GM19395 (cell line): ENCODE data around the gene ACTR3.

Source experiments
- ATAC-seq: cut with Tn5 transposase; IDR thresholded peaks from one replicate; pipeline ENCODE4 v1.9.1; 2021; ENCODE audit warnings: mild to moderate bottlenecking, moderate library complexity; ENCODE audit not compliant: unreplicated experiment

The ACTR3 gene

DNA sequence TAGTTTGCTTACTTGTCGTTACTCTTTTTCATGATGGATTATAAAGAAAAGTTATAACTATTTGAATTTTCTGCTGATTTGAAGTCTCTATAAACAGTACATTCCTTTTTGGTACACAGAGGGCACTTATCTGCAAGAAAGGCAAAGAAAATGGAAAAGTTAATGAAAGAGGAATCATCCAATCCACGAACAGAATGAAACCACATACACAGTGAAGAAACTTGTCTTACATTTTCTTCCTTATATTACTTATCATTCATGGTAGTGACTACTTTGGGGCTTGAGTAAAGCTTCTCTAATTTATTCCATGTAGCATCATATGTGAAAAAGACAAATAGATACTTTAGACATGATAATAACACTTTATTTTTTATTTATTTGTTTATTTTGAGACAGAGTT lies 14.8 kb upstream of the ACTR3 start:
- no peak for ATAC-seq

DNA sequence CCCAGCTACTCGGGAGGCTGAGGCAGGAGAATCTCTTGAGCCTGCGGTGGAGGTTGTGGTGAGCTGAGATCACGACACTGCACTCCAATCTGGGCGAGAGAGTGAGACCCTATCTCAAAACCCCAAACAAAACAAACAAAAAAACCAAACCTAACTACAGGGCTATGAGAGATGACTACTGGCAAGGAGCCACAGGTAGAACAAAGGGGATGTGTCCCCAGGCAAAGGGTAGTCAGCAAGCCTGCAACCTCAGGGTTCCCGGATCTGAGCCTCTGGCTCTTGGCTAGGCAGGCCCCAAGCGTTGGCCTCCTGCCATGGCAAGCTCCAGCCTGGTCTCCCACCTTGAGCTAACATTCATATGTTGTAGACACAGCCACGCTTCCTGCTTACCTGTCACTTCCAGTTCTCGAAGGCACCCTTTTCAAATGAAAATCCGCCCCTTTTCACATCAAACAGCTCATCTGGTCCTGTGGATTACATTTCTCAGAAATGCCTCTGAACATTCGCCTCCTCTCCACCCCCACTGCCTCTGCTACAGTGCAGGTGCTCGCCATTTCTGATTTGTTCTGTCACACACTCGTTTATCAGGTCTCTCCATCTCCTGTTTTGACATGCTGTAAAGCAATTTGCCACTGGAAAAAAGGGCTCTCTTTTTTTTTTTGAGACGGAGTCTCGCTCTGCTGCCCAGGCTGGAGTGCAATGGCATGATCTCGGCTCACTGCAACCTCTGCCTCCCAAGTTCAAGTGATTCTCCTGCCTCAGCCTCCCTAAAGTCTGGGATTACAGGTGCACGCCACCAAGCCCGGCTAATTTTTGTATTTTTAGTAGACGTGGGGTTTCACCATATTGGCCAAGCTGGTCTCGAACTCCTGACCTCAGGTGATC lies 13.1 kb upstream of the ACTR3 start:
- ATAC-seq: no peak

DNA sequence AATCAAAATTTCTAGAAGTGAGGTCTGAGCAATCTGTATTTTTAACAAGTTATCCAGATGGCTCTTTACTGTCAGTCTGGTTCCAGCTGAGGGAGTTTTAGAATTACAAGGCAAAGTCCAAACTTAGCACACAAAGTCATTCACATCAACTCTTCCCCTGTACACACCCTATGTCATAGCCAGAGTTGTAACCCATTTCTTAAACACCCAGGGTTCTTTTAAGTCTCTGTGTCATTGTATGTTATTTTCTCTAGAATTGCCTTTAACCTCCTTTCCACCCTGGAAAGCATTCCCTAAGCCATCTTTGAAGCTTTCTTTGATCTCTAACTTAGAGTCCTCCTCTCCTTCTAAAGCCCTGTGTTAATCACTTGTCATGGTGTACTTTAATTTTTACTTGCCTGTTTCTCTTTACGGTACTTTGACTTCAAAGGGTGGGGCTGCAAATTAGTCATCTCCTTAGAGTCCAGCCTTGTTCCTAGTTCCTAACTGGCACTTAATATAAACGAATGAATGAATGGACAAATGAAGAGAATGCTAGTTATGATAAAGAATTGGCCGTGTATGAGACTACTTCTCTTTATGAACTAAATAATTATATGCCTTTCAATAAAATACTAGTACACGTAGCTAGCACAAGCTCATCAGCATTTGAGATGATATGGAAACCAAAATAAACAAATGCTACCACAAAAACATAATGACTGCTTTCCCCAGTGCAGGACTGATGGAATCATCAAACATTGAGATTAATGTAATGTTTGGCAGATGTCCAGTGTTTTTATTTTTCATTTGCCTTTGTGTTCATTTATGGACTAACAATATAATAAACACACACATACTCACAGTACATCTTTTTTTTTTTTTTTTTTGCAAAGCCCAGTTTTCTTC lies 11.9 kb upstream of the ACTR3 start:
- no peak for ATAC-seq

DNA sequence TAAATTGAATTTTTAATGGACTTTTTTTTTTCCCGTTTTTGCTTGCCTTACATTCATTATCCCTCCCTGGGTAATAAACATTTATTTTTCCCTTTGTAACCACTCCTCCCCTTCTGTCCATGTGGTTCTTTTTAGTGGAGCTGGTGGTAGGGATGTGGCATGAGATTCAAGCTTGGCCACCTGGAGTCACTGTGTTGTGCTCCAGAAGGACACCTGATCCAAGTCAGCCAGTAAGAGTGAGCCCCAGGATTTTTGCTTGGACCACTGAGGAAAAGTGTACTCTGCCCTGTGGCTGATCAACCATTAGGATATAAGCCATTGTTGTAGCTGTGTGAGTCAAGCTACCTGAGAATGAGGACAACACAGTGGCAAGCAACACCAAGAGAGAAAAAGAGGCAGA lies 11.1 kb upstream of the ACTR3 start:
- ATAC-seq: no peak

DNA sequence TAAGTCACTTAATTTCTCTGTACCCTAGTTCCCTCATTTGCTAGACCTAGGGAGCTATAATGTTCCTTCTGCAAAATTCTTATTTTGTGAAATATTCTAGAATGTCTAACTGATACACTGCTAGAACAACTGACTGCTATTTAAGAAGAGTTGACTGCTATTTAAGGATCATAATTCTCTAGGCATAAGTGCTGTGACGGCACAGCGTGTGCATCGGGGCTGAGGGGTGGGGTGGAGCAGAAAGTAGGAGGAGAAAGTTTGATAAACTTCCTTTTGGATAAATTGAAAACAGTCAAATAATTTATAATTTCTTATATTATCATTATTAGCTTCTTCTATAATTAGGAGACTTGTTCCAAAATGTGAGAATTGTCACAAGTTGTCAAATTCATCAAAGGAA lies 10.4 kb upstream of the ACTR3 start:
- ATAC-seq: no peak

DNA sequence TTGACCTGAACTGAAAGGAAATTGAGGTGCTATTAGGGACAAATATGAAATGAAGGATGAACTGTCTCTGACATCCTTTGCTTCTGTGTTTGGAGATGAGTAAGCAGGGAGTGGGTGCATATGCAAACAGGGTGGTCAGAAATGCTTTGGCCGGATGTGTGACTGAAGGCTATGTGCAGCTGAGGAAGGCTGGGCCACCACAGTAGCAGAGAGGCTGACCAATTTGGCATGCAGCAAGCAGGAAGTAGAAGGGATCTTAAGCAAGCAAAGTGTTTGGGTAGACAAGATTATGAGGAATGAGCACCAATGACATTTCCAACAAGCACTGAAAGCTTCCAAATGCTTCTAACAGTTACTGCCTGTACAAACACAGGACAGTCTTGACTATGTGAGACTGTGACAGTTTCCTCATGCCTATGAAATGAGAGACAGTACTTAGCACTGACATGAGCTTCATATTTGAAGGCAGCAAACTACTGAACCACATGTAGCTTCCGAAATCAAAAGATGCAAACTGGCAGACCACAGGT lies 3.3 kb upstream of the ACTR3 start:
- ATAC-seq: peak; percentile 74

DNA sequence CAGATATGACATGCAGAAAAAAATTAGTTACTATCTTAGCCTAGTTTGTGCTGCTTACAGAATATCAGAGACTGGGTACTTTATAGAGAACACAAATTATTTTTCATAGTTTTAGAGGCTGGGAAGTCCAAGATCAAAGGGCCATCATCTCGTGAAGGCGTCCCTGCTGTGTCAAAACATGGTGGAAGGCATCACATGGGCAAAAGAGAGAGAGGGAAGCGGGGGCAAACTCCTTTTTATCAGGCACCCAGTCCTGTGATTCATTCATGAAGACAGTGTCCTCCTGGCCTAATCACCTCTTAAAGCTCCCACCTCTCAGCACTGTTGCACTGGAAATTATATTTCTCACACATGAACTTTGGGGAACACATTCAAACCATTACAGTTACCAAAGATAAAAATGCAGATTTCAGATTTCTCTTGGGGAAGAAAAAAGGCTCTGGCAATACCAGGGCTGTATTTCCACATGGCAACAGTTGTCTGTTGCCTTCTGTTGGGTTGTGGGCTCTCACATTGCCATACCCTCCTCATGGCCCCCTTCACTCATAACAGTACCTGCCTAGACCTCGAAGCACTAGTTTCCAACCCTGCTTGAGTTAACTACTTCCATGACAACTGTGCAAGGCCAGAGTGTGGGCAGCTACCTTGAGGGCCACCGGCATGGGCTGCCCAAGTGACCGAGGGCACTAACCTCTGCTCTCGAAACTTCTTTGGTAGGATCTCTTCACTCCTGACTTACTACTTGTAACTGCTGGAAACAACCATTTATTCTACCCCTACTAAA lies 2.7 kb upstream of the ACTR3 start:
- peak; percentile 0 for ATAC-seq

DNA sequence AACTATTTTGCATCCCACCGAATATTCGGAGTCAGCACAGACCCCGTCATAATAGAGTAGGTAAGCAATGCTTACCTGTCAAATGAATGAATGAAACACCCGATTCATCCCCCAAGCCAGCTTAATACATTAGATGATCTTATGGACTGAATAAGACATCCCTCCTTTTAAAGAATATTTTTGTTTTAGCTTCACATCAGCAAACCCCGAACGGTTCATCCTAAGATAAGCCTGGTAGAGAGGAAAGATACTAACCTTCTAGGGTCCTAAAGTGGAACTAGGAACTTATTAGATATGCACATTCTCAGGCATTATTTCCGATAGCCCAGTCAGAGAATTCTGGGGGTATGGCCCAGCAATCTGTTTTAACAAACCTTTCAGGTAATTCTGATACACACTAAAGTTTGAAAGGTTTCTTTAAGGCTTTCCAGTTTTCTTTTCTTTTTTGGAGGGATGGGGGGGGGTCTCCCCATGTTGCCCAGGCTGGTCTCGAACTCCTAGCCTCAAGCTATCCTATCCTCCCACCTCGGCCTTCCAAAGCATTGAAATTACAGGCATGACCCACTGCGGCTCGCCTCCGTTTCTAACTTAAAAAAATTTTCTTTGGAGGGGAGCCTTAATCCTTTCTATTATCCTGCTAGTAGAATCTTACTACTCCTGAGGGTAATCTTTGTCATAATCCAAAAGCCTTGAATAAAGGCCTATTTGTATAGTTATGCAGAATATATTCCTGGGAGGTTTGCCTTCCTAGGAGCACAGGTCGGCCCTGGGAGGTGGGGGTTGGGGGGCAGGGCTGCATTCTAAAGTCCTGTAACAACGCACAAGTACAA lies 1.0 kb upstream of the ACTR3 start:
- ATAC-seq: no peak

DNA sequence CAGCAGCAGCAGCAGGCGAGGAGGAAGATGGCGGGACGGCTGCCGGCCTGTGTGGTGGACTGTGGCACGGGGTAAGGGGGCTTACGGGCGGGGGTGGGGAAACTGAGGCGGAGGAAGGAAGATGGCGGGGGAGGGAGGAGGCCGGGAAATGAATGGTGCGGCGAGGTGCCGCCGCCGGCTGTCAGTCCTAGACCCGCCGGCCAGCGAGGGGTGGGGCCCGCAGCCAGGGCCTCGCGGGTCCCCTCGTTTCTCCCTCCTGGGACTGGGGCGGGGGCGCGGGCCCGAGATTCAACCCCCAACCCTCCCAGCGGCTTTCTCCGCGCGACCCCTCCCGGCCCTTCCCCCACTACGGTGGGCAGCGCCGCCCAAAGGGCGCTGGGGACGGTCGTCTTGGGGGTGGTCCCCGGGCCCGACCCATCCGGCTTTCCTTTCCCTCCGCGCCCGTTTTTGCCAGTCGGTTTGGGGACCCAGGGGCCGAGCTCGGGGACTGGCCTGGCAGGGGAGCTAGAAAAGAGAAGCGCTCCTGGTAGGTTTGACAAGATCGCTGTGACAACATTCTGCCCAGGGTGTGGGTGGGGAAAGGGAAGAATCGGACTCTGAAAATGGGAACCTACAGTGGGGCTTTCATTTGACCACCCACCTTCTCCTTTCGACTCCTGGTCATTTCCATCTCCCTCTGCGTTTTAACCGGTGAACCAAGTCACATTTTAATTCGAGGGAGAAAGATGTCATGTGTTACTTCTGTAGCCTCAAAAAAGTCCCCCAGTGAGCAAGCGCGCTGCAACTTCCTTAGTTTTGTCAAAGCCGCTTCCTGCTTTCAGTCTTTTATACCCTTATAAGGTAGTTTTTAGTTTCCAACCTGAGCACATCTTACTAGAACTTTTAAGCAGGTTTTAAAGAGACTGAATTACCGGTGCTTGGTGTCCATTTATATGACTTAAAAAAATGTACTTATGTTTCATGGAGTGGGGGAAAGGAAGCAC lies 655 bp downstream of the ACTR3 start:
- ATAC-seq: peak; percentile 33

DNA sequence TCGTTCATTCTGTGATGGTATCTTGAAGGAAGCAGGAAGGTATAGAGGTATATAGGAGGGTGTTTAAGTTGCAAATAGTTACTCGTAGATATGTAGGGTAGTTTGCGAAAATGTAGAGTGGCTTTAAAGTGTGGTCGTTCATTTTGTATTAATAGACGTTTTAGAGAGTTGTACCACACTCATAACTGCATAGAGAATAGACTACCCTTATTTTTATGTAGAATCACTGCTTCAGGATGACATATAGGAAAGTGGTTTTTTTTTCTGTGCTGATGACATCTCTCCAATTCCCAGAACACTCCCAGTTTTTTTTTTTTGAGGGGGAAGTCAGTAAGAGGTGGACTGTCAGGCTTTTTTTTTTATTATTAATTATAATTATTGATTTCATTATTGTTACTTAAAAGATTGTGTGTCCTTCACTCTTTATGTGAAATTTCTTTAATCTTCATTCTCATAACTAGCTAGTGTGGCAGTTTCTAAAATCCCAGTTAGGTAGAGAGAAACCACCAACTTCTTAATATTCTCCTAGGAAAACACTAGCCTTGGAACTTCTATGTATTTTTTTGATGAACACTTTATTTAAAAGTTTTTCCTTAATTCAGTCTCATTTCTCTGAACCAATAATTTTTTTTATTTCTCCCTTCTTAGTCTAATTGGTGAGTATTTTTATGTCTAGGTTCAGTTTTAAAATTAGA lies 1.5 kb downstream of the ACTR3 start:
- ATAC-seq: no peak

DNA sequence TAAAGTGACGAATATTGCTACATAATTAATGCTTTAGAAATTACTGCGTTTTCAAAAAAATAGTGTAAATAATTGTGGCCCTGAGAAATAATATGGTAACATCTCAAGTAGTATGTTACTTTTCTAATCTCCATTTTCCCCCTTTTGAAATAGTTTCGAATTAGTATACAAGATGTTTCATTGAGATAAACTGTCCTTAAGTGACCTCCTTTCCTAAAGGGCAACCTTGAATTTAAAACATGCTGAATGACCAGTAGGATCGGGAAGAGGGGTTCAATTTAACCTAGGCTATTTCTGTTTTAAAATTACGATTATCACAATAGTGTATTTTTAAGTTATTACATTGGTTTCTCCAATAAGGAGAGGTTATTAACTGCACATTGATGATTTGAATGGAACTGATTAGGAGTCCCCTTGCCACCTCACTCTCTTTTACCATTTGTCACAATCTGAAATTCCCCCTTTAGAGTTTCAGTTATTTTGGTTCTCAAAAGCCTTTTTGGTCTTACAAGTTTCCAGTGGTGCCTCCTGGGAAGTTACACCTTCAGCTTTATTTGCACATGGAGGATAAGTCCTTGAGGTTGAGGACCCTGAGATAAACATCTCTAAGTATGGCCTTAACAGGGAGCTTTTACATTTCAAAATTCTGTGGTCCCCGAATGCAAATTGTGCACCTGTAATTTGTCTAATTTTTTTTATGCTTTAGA lies 2.3 kb downstream of the ACTR3 start:
- ATAC-seq: no peak

DNA sequence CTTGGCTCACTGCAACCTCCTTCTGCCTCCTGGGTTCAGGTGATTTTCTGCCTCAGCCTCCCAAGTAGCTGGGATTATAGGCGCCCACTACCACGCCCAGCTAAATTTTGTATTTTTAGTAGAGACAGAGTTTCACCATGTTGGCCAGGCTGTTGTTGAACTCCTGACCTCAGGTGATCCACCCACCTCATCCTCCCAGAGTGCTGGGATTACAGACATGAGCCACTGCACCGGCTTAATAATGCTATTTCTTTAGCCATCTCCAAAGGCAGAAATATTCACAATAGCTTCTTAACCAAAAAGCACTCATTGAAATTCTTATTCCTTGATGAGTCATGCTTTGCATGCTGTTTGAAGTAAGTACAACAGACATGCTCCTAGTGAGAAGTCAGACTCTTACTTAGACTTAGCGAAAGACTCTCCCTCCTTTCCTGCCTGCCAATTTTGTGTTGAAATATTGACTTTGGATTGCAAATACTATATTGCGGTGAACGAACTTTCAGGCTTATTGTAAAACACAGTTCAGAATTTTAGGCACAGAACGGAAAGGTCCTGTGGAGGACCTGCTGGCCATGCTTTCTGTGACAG lies 4.4 kb downstream of the ACTR3 start:
- no peak for ATAC-seq

DNA sequence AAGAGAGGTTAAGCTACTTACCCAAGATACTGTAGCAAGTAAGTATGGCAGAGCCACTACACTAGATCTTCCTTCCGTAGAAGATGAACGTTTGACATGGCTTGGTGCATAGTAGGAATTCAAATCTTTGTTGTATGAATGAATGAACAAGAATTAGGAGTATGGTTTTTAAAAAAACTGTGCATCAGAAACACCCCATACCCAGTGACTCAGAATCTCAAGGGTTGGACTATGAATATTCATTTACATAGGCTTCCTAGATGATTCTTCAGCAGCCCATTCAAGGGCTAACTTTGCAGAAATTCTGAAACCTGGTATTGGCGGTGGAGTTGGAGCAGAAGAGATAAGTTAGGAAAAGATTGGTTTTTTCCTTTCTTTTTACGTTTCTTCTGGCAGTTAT lies 5.4 kb downstream of the ACTR3 start:
- no peak for ATAC-seq

DNA sequence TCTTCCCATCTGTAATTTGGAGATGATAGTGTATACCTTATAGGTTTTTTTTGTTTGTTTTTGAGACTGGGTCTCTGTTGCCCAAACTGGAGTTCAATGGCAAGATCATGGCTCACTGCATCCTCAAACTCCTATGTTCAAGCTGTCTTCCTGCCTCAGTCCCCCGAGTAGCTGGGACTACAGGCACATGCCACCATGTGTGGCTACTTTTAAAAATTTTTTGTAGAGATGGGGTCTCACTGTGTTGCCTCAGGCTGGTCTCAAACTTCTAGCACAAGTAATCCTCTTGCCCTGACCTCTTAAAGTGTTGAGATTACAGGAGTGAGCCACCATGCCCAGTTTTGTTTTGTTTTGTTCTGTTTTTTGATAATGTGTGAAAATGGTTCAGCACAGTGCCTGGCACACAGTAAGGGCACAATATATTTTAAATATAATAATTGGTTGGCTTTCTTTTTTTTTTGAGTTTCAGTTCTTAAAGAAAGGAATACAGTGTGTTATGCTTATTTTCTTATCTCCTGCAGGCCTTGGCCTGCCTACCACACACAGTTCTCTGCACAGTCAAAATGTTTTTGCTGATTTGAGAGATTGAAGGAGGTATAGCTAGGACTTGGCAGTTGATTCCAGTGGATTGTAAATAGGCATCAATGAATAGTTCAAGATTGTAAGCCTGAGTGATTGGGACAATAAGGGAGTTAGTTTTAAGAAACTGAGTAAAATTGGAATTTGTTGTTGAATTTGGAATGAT lies 6.1 kb downstream of the ACTR3 start:
- no peak for ATAC-seq

DNA sequence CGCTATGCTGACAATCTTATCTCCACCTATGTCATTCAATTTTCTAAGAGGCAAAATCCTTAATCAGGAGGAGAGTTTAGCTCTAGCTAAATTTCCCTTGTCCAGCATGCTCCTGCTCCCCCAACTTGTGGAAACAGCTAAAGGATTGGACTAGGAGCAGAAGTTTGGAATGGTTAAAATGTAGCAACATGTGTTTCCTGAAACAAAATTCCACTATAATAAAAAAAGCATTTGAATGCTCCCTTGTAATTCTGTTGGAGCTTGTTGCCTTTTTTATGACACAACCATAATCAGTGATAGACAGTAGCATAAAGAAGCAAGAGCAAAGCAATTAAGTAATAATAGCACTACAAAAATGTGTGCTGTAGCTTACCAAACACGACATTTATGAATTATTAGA lies 6.9 kb downstream of the ACTR3 start:
- no peak for ATAC-seq

DNA sequence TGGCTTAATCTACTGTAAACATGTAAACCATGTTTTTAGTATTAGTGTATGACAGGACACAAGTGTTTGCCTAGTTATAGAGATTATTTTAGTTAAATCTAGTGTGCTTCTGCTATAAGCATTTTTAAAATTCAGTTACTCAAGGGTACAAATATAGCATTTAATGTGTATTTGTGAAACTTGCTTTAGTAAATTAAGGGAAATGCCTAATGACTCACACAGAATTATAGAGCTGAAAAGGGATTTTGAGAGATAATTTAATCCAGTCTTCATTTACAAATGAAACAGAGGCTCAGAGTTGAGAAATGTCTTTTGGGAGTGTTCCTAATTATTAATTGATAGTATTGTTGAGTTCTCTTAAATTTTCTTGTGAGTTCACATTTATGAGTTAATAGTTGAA lies 8.2 kb downstream of the ACTR3 start:
- no peak for ATAC-seq

DNA sequence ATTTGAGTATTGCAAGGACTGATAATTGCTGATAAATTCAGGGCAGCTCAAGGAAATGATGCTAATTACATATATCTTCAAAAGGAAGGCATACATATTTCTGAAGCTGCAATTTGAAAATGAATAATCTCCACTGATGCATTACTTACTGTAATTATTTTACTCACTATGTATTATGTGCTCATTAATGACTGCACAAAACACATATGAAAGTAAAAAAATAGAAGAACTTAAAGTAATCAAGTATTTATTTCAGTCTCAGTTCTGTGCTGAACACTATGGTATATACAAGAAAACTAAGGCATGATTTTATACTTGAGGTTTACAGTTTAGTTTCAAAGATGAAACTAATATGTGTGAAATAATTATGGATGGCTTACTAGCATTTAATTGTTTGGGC lies 9.3 kb downstream of the ACTR3 start:
- ATAC-seq: no peak
